ENCODE measurements around the gene TCAF1.

Gene TCAF1

GRCh38 chr7:143924851-143925250 lies 22.9 kb upstream of the TCAF1 start:
- Histone ChIP-seq H3F3A (ENCODE audit: low read depth) (no peaks in the 10 kb centered on the region), H3K4me2 (ENCODE audit: low read depth, low read length, poor library complexity, severe bottlenecking) (no peak overlapping the region), H4K20me1 (ENCODE audit: insufficient read depth, low read length, poor library complexity, severe bottlenecking) (no peaks in the 10 kb centered on the region), H3K27me3 (ENCODE audit: insufficient read depth, low read length, poor library complexity, severe bottlenecking) (no peaks in the 10 kb centered on the region), H3K9ac (ENCODE audit: low read depth, low read length, poor library complexity, severe bottlenecking) (no peak overlapping the region), H3K4me3 (ENCODE audit: low read length, poor library complexity, severe bottlenecking) (no peak overlapping the region), H3K4me1 (ENCODE audit: insufficient read depth, low read length, poor library complexity, severe bottlenecking) (no peaks in the 10 kb centered on the region), H3K79me2 (ENCODE audit: insufficient read depth, low read length) (no peaks in the 10 kb centered on the region), H3K9me3 (ENCODE audit: insufficient read depth, low read depth, low read length) (no peaks in the 10 kb centered on the region), H2AFZ (ENCODE audit: low read length) (no peak overlapping the region), H3K36me3 (ENCODE audit: insufficient read depth, low read length) (no peaks in the 10 kb centered on the region), H3K9me2 (replicated peaks; ENCODE audit: low read depth, low read length) (no peaks in the 10 kb centered on the region)
- TF ChIP-seq EZH2phosphoT487 (IDR thresholded peaks at IDR 0.05; ENCODE audit: borderline replicate concordance) (no peak), CTCF (conservative IDR thresholded peaks at IDR 0.05; ENCODE audit: low read length) (no peak)

- no peaks in the 10 kb centered on the region for H3K4me1 ChIP-seq (ENCODE audit: insufficient read depth, low read length, poor library complexity, severe bottlenecking)
- no peak overlapping the region for H3K4me2 ChIP-seq (ENCODE audit: low read depth, low read length, poor library complexity, severe bottlenecking)
- H3K27me3 ChIP-seq (ENCODE audit: insufficient read depth, low read length, poor library complexity, severe bottlenecking), result no peaks in the 10 kb centered on the region
- H3K9me3 ChIP-seq (ENCODE audit: insufficient read depth, low read depth, low read length), result no peaks in the 10 kb centered on the region
- no peaks in the 10 kb centered on the region for H3F3A ChIP-seq (ENCODE audit: low read depth)
- H3K4me3 ChIP-seq (ENCODE audit: low read length, poor library complexity, severe bottlenecking), result no peak overlapping the region
- no peak overlapping the region for H3K9ac ChIP-seq (ENCODE audit: low read depth, low read length, poor library complexity, severe bottlenecking)
- H3K79me2 ChIP-seq (ENCODE audit: insufficient read depth, low read length), result no peaks in the 10 kb centered on the region
- no peaks in the 10 kb centered on the region for H4K20me1 ChIP-seq (ENCODE audit: insufficient read depth, low read length, poor library complexity, severe bottlenecking)
- no peak overlapping the region for H2AFZ ChIP-seq (ENCODE audit: low read length)
- TF ChIP-seq CTCF (conservative IDR thresholded peaks at IDR 0.05; ENCODE audit: low read length) (peak; percentile 31), EZH2phosphoT487 (IDR thresholded peaks at IDR 0.05; ENCODE audit: borderline replicate concordance) (no peak)
- H3K9me2 ChIP-seq (replicated peaks; ENCODE audit: low read depth, low read length), result no peaks in the 10 kb centered on the region
- no peaks in the 10 kb centered on the region for H3K36me3 ChIP-seq (ENCODE audit: insufficient read depth, low read length)
These were observed 13.1 kb upstream of the TCAF1 start for GRCh38 chr7:143914938-143915652.

- Histone ChIP-seq H2AFZ (ENCODE audit: low read length) (no peak overlapping the region), H3K9ac (ENCODE audit: low read depth, low read length, poor library complexity, severe bottlenecking) (no peak overlapping the region), H3K4me2 (ENCODE audit: low read depth, low read length, poor library complexity, severe bottlenecking) (no peak overlapping the region), H4K20me1 (ENCODE audit: insufficient read depth, low read length, poor library complexity, severe bottlenecking) (no peaks in the 10 kb centered on the region), H3K27me3 (ENCODE audit: insufficient read depth, low read length, poor library complexity, severe bottlenecking) (no peaks in the 10 kb centered on the region), H3K9me3 (ENCODE audit: insufficient read depth, low read depth, low read length) (no peaks in the 10 kb centered on the region), H3F3A (ENCODE audit: low read depth) (no peaks in the 10 kb centered on the region), H3K9me2 (replicated peaks; ENCODE audit: low read depth, low read length) (no peaks in the 10 kb centered on the region), H3K36me3 (ENCODE audit: insufficient read depth, low read length) (no peaks in the 10 kb centered on the region), H3K79me2 (ENCODE audit: insufficient read depth, low read length) (no peaks in the 10 kb centered on the region), H3K4me1 (ENCODE audit: insufficient read depth, low read length, poor library complexity, severe bottlenecking) (no peaks in the 10 kb centered on the region), H3K4me3 (ENCODE audit: low read length, poor library complexity, severe bottlenecking) (no peak overlapping the region)
- TF ChIP-seq CTCF (conservative IDR thresholded peaks at IDR 0.05; ENCODE audit: low read length) (no peak), EZH2phosphoT487 (IDR thresholded peaks at IDR 0.05; ENCODE audit: borderline replicate concordance) (no peak)
These were observed 12.1 kb upstream of the TCAF1 start for GRCh38 chr7:143913945-143914615.

Data from Loucy (cell line).